GM19023 (cell line): Measurements from ENCODE around the gene TEN1.
A peak's percentile ranks its signal among the peaks of the same experiment; 100 is the strongest.

Experiments used
- ATAC-seq: cut with Tn5 transposase; IDR thresholded peaks from one replicate; pipeline ENCODE4 v1.9.1; 2021; ENCODE audit warnings: mild to moderate bottlenecking, moderate library complexity; ENCODE audit not compliant: unreplicated experiment

Gene TEN1

DNA sequence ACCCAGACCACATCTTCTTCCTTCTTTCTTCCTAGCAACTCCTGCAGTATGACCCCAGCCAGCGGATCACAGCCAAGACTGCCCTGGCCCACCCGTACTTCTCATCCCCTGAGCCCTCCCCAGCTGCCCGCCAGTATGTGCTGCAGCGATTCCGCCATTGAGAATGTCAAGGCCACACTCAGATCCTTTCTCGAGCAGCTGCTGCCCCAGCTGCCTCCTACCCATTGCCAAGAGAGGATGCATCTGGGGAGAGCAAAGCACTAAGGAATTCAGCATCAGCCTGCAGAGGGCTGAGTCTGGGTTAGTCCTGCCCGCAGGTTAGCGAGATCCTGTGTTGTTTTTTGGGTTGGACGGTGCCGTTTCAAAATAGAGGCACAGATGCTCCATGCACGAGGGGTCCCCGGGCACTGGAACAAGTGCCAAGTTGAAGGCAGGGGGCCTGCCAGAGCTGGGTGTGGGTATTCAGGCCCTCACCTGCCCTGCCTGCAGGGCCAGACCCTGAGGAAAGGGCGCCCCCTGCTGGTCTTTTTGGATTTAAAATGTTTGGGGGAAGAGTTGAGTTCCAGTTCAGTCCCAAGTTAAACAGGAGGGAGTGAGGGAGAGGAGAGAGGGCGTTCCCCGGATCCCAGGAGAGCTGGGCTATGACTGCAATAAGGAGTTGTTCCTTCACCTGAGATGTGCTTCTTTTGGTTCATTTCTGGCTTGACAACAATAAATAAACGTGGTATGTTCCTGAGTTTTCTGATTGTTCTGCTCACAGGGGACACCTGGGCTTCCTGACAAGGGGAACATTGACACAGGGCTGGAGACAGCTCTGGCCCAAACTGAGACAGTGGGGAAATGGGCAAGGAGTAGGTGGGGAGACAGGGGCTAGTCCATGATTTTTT is 26.5 kb downstream of the TEN1 start:
- no peak for ATAC-seq

DNA sequence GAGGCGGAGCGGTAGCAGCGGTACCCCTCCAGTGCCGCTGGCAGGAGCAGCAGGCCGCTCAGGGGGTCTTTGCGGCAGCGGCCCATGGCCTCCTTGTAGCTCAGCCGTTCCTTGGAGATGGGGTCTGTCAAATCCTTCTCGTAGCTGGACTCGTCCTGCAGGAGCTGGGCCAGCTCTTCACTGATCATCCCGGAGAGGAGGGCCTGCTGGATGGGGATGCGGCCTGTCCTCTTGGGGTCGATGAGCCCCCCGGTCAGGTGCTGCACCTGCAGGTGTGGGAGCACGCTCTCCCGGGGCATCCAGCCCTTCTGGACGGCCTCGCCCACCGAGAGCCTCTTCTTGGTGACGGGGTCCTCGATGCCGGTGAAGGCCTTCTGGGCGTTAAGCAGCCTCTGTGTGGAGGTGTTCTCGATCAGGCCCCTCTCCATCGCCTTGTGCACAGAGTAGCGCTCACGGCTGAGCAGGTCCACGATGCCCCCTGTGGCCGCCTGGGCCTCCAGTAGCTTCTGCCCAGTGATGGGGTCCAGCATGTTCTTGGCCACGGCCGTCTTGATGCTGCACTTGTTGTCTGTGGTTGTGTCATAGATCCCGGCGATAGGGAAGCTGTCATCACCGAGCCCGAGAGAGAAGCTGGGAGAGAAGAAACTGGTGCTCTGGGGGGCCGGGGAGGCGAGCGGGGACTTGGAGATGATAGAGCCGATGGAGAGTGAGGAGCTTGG is 28.2 kb downstream of the TEN1 start:
- no peak for ATAC-seq

DNA sequence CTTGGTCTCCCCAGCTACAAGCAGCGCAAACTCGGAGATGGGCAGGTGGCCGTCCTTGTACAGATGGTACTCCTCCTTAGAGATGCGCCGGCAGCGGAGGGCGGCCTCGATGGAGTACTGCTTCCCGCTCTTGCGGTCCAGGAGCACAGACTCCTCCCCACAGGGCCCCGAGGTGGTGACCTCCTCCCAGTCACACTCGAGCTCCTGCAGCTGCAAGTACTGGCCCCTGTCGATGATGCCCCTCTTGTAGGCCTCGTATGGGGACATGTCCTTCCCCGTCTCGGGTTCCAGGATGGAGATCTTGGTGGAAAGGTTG is 28.8 kb downstream of the TEN1 start:
- no peak for ATAC-seq

DNA sequence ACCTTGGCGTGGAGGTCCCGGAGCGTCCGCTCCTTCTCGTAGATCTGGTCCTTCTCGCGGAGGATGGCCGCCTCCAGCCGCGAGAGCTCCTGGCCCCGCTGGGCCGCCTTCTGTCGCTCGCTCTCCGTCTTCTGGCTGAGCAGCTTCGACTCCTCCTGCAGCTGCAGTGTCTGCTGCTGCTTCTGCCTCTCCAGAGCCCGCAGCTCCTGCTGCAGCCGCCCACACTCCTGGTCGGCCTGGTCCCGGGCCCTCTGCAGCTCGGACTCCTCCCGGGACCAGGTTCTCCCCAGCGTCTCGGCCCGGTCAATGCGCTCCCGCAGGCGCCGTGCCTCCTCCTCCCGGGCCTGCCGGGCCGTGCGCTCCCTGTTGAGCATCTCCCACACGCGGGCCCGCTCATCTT is 29.2 kb downstream of the TEN1 start:
- ATAC-seq: no peak

DNA sequence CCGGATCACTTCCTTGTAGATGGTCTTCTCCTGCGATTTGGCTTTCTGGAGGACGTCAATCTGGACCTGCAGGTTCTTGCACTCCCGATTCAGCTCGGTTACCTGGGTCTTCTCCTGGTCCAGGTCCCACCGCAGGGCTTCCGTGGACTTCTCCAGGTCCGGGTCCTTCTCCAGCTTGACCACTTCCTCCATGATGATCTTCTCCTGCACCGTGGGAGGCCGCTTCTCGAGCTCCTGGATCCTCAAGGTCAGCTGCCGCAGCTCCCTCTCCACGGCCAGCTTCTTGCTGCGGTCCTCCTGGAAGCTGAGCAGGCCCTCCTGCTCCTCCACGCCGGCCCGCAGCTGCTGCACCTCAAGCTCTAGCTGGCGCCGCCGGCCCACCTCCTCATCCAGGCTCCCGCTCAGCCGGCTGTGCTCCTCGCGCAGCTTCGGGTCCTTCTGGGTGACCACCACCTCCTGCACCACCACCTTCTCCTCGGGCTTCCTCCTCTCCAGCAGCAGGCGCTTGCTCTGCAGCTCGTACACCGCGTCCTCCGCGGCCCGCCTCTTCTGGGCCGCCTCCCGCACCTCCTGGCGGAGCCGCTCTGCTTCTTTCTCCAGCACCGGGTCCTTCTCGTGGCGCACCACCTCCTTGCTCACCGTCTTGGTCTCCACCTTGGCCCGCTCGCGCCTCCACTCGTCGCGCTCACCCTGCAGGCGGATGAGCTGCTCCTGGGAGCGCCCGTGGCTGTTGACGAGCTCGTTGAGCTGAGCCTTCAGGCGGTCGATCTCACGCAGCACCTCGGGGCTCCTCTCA is 29.8 kb downstream of the TEN1 start:
- ATAC-seq: no peak

DNA sequence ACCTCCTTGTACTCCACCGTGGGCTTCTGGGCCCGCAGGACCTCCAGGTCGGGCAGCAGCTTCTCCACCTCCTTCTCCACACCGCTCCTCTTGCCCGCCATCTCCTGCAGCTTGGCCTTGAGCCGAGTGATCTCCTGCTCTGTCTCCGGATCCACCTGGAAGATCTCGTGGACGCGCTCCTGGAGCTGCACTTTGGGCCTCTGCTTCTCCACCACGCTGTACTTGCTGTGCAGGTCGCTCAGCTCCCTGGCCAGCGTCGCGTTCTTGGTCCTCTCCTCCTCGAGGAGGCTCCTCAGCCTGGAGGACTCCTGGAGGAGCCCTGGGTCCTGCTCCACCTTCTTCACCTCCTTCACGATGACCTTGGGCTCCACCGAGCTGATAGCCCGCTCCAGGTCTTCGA is 30.4 kb downstream of the TEN1 start:
- ATAC-seq: no peak

DNA sequence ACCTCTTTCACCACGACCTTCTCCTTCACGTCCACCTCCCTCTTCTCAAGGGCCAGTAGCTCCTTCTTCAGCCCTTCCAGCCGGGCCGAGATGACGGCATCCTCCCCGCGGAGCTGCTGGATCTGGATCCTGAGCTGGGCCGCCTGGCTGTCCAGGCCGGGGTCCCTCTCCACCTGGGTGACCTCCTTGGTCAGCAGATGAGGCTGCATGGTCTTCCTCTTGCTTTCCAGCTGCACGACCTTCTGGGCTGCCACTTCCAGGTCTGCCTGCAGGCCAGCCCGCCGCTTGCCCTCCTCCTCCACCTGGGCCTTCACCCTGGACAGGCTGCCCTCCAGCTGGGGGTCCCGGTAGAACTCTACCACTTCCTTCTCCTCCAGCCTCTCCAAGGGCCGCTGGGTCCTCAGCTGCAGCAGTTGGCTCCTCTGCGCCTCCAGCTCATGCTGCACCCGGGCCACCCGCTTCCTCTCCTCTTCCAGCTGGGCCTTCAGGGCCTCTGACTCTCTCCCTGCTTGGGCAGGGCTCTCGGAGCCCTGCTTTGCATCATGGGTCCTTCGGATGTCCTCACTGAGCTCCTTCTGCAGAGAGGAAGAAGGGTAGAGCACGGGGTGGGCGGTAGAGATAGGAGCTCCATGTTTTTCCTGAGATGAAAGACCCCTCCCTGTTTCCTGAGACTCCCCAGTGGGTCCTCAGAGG is 31.1 kb downstream of the TEN1 start:
- ATAC-seq: no peak

DNA sequence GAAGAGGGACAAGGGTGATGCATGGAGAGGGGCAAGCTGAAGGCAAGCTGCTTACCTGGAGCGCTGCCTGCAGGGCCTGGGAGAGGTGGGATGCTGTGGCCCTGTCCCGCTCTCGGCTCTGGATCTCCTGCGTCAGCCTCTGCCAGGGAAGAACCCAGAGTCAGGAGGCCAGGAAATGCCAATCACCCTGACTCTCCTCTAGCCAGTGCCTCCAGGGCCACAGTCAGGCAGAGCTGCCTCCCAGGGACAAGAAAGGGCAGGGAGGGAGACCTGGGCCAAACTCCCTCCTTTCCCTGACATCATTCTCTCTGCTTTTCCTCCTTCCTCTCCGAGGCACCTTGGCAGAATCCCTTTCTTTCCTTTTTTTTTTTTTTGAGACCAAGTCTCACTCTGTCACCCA is 32.9 kb downstream of the TEN1 start:
- no peak for ATAC-seq

DNA sequence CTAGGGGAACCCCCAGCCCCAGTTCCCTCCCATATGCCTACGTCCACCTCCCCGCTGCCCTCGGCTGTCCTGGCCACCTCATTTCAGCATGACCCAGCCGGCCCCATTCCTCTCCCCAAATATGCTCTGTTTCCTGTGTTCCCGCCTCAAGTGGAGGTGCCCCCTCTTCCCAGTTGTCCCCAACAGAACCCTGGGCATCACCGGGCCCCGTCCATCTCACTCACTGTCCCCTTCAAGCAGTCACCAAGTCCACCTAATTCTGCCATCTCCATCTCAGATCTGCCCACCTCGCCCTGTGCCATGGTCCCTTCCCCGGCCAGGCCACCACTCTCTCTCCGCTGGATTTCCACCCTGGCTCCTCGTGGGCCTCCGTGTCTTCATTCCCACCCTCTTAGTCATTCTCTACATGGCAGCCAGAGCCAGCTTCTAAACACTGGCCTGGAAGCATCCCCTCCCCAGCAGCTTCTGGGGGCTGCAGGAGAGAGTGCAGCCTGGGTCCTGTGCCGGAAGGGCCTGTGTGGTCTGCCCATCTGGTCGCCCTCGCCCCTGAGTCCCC is 34.4 kb downstream of the TEN1 start:
- ATAC-seq: no peak

DNA sequence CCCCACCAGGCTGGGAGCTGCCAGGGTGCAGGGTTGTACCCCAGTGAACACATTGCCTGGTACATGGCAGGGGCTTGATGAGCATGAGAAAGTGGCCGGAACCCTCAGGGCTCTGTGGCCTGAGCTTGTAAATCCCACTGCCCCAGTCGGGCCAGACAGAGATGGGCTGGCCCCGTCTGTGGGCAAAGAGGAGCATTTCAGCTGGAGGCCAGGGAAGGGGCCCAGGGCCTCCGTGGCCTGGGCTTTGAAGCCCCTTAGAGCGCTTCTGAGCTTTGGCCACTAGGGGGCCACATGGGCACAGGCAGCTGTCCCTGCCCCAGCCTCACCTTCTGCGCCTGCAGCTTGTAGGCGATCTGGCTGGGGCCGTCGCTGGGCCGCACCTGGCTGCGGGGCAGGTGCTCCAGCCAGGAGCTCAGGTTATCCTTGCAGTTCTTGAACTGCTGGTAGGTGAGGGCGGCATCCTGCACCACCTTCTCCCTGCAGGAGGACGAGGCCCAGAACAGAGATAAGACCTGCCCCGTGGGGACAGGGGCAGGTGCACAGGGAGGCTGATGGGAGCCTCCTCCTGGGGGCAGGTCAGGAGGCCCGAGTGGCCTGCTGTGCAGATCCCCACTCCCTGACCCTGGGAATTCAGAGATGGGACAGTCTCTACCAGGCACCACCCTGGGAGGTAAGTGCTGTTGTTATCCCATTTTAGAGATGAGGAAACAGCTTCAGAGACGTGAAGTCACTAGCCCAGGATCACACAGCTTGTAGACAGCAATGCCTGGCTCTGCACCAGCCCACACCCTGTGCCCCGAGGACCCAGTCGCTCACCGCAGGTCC is 35.3 kb downstream of the TEN1 start:
- peak; percentile 69 for ATAC-seq

DNA sequence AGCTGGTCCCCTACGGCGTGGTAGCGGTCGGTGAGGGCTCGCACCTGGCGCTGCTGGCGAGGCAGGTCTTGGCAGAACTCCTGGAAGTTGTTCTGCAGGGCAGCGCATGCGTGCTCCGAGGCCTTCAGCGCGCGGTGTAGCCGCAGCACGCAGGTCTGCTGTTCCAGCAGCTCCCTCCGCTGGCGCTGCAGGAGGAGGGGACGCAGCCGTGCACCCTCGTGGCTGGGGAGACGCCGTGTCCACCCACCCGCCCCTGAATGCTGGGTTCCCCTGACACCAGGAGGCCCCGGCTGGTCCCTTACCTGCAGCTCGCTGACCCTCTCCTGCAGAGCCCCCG is 35.9 kb downstream of the TEN1 start:
- no peak for ATAC-seq

DNA sequence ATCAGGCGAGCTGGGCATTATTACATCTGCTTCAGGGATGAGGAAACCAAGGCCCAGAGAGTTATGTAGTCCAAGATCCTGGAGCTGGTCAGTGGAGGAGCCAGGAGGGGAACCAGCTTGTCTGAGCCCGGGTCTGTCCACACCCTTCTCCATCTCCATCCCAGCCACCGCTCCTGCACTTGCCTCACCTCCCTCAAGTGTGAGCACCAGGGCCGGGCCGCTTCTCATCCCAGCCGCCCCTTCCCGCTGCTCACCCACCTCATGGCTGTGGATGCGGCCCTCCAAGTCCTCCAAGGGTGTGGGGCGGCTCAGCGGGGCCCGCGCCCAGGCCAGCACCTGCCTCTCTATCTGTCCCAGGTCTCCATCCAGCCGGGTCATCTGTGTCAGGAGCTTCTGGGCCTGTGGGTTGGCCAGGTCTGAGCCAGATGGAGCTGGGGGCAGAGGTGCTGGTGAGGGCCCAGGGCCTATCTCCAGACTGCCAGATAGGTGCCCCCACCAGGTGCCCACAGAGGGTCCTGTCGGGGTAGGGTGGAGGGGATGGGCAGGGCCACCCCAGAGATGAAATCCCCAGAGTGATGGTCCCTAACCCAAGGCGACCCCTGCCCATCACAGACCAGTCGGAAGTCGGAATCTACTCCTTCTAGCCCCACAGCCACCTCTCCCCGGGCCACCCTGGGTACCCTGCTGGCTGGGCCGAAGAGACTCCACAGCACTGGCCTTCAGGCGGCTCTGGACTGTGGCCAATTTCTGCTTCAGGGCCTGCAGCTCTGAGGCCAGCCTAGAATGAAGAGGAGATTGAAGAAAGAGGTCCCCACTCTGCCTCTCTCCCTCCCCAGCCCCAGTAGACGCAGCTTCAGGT is 38.7 kb downstream of the TEN1 start:
- no peak for ATAC-seq

DNA sequence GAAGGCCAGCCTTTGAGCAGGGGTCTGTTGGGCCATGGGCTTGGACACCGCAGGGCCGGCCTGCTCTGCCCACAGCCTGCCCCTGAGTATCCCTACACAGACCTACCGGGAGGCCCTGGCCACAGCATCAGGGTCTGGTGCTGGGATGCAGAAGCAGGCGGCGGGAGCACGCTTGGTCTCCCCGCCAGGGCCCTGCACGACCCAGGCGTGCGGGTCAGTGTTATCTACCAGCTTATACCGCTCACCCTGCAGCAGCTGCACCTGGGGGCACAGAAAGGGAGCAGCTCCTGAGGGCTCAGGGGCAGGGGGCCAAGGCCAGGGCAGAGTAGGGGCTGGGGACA is 39.3 kb downstream of the TEN1 start:
- ATAC-seq: no peak

DNA sequence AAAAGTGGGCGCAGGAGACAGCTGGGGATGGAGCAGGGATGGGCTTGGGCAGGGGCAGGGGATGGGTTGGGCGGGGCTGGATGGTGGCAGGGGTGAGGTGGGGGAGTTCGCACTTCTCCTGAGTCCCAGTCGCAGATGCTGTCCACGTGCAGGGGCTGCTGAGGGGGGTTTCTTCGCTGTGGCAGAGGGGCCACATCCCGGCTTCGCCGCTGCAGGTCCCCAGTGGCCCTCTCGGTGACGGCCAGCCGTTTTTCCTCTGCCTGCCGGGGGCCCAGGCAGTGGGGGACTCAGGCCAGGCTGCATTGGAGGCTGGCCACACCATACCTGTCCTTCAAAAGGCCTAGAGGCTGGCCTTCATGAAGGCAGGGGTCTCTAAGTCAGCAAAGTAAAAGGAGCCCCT is 39.8 kb downstream of the TEN1 start:
- ATAC-seq: no peak

DNA sequence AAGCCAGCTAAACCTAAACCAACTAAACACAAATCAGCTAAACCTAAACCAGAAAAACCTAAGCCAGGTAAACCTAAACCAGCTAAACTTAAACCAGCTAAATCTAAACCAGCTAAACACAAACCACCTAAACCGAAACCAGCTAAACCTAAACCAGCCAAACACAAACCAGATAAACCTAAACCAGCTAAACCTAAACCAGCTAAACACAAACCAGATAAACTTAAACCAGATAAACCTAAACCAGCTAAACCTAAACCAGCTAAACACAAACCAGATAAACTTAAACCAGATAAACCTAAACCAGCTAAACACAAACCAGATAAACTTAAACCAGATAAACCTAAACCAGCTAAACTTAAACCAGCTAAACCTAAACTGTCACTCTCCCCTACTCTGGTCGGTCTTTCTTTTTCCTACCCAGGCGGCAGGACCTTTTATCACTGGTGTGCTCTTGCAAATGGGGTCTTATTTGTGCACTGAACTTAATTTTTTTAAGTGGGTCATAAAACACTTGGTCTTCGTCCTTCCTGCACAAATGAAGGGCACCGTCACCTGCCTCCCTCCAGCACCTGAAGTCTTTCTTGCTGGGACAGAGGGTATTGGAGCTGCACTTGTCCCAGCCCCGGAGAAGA is 40.9 kb downstream of the TEN1 start:
- ATAC-seq: no peak

DNA sequence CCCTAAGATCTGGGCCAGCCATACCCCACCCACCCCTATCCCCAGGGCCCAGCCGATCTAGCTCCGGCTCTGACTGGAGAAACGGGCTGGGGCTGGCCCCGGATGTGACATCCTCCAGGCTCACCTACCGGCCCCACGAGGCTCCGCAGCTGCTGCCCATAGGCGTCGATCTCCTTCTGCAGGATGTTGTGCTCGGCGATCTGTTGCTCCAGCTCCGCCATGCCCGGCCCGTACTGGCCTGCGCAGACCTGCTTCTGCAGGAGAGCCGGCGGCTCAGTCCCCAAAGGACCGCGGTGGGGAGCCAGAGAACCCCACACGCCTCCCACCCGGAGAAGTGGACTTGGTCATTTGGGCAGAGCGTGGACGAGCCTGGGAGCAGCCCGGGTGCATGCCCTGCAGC is 43.2 kb downstream of the TEN1 start:
- no peak for ATAC-seq

DNA sequence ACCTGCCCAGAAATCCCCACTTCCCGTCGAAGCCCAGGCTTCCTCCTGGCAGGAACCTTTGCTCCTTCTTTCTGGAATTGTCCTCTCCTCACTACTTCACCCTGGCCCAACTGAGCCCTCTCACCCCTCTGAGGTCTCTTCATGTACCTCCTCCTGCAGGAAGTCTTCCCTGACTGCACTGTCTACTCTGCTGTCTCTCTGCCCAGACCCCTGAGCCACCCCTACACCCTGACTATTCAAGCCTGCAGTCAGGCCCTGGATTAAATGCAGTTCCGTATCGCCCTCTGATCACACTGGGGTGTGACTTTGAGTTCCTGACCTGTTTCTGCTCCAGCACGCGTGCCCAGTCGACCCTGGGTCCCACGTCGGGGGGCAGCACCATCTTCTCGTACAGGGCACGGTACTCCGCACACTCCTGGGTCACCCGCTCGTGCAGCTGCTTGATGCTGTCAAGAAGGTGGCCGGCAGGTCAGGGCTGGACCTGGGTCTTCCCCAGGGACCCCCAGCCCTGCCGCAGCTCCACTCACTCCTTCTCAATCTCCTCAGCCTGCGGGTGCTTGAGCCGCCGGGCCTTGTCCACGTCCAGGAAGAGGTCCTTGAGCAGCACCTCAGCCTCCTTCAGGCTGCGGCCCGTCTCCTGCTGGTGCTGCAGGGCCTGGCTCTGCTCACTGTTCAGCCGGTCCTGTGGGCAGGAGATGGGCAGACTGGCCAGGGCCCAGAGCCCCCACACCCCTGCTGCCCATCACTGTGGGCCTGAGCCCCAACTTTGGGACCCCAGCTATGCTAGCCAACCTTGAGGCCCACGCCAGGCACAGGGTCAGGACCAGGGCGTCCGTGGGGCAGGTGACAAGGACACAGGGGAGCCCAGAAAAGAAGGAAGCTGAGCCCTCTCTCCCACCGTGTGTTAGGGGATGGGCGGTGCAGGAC is 44.2 kb downstream of the TEN1 start:
- no peak for ATAC-seq

DNA sequence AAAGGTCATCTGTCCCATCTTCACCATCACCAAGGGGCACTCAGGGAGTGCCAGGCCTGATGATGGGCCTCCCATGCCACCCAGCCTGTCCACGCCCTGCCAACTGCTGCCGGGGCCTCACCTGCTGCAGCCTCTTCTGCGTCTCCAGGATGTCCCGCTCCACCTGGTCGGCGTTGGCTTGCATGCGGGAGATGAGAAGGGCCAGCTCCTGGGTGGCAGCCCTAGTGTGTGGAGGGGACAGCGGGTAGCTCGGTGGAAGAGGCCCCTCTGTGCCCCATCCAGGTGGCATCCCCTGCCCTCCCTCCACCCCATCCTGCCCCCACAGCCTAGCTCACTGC is 44.8 kb downstream of the TEN1 start:
- ATAC-seq: no peak
